Fibroblast of skin of left biceps (primary cell): ENCODE results near the gene SIRPA.

Experiments used
- DNase-seq, 2 experiments: peaks; one replicate each; pipeline ENCODE4 v3.0.0-alpha.2; 2013; ENCODE audit warnings: low read depth in 2 of 2

Gene SIRPA

DNA sequence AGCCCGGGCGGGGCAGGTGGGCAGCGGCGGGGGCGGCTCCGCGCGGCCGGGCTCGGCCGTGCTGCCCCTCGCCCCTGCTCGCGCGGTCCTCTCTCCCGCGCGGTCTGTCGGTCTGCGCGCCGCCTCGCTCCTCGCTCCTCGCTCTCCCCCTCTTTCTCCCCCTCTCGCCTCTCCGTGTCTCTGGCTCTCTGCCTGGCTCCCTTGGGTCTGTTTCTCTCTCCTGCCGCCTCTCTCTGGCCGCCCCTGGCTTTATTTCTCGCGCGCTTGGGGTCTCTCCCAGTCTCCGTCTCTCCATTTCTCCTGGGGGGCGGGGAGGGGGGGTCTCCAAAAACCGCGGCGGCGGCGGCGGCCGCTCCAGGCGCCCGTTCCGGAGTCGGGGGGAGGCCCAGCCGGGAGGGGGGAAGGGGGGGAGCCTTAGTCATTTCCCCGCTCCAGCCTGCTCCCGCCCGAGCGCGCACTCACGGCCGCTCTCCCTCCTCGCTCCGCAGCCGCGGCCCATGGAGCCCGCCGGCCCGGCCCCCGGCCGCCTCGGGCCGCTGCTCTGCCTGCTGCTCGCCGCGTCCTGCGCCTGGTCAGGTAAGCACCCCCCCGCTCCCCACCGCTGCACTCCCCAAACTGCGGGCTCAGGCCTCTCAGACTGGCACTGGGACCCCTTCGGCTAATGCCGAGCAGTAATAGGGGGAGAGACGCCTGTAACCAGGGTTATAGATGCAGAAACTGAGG, at the start of gene SIRPA:
TSS of gene SIRPA (plus strand) at position 457 of the 723 bp plus-strand sequence. CDS start at position 498, 41 bp downstream.
- peak; percentile 32 to 38 for DNase-seq

GRCh38 chr20:1845701-1846100, 49.5 kb upstream of the SIRPA start:
- DNase-seq, result no peak

DNA sequence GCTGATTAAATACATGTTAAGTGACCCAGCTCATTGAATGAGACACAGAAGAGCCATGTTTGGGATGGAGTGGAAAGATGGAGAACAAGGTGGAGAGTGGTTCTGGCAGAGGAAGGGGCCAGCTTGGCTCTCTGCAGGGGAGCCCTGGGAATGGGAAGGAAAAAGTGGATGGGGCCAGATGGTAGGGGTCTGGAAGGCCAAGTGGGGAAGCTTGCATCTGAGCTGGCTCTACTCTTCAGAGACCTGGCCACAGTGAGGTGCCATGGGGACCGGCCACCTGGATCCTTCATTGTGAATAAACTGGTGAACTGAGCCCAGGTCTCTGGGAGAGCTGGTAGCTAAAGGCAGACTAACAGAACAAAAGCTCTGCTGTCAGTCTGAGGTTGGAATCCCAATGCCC, 48.9 kb upstream of the SIRPA start:
- DNase-seq, result no peak

GRCh38 chr20:1846876-1847275, 48.3 kb upstream of the SIRPA start:
- no peak for DNase-seq

GRCh38 chr20:1847780-1848179, 47.4 kb upstream of the SIRPA start:
- no peak for DNase-seq

- no peak for DNase-seq
Observed at GRCh38 chr20:1848373-1848772, 46.8 kb upstream of the SIRPA start.

DNA sequence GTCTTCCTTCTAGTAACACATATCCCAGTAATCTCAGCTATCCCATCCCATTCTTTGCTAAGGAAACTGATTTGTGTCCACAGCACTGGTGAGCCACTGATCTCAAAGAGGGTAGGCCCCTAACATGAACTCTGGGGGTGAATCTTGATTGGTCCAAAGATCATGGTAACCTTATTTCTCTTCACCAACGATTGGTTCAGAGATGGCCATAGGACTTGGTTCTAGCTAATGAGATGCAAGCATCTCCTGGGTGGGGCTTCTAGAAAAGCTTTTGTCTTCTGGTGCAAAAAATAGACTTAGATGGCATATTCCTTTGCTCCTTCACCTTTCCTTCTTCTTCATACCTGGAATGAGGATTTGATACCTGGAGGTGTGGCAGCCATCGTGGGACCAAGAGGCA, 43.8 kb upstream of the SIRPA start:
- DNase-seq, result no peak

DNA sequence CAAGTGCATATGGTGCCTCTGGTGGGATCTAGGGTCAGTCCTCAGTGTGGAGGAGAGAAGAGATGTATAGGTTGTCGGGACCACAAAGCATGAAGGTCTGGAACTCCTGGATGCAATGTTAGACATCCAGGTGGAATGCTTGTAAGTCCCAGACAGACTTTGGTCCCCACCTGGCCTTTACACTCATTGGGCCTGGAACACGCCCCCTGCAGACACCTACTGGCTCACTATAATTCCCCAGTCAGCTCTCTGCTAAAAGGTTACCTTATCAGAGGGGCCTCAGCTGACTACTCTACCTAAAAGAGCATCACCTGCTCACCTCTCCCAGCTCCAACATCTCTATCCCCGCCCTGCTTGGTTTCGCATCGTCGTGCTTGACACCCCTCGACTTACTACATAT, 41.7 kb upstream of the SIRPA start:
- DNase-seq, result no peak

GRCh38 chr20:1854246-1854645, 41.0 kb upstream of the SIRPA start:
- DNase-seq, result no peak

DNA sequence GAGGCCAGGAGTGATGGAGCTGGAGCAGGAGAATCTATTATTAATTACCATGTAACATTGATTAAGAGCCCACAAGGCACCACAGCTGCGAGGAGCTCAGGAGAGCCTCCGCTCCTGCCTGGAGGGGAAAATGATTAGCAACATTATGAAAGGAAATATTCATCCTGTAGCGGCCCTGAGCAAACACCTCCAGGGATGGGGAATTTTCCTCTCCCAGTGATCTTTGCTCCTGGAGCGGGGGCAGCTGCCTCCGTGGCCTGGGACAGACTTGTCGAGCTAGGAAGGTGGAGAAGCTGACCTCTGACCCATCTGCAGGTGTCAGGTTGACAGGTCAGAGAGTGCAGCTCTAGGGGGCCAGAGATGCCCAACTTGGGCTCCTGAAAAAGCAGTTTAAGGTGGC, 40.1 kb upstream of the SIRPA start:
- no peak for DNase-seq

- DNase-seq, result no peak
Observed at GRCh38 chr20:1855690-1856089, 39.5 kb upstream of the SIRPA start.

- DNase-seq, result no peak
Observed at GRCh38 chr20:1856424-1856823, 38.8 kb upstream of the SIRPA start.

DNA sequence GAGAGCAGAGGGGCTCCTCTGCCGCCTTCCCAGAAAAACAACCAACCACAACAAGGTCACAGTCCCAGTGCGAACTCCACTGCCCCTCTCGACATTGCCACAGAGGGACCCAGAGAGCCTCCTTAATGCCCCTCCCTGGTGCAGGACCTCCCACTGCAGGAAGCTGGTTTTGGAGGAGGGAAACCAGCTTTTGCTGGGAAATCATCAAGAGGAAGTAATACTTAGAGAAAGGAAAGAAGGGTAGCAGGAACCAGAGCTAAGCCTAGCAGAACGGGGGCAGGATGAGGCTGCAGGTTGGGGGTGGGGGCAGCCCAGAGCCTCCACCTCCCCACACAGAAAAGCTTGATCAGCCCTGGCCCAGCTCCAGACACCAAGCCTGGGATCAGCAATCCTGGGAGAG, 37.7 kb upstream of the SIRPA start:
- no peak for DNase-seq

DNA sequence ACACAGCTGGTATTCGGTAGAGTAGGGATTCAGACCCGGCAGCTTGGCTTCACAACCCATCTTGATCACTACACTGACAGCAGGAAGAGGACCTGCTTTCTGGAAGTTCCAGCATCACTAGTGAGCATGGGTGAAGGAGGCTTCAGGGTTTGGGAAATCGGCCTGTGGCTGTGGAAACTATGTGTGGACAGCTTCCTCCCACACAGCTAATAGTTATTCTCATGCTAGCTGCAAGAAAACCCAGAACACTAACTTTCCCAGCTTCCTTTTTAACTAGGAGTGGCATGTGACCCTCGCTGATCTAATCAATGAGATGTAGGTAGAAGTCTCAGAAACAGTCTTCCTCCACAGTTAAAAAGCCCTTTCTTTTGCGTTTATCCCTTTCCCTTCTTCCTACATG, 36.3 kb upstream of the SIRPA start:
- DNase-seq, result no peak

DNA sequence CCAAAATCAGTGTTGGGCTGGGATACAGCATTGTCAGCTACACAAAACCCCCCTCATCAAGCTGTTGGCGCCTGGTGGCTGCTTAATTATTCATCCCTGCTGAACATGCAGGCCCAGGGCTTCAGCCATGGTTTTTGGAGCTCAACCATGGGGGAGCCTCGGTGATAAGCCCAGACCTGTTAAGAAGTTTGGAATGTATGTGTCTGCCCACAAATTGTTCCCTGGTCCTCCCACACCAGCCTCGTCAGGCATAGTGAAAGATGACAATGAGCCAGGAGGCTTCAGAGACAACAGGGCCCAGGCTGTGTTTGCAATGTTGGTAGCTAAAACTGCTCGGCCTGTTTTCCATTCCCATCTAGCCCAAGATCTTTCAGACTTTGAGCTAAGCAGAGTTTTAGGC, 34.8 kb upstream of the SIRPA start:
- DNase-seq, result peak in 1 of 2 experiments; percentile 47

DNA sequence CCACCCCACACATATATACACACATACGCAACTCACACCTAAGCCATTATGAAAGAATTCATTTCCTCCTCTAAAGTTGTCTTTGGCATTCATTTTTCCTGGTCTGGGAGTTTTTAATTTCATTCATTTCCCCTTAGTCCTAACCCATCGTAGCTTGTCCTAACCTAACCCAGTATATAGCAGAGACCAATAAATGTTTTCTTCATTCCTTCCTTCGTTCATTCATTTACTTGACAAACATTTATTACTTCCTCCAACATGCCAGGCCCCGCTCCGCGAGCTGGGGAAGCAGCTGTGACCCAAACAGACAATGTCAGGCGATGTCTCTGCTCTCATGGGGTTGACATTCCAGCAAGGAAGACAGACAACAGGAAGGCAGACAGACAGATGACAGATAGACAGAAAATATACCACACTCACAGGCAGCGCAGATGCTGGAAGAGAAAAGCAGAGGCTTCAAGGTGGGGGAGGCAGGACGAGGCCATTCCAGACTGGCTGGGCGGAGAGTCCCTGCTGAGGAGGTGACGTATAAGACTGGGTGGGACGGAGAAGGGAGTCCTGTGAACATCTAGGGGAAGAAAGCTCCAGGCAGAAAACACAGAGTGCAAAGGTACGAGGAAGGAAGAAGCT, 33.7 kb upstream of the SIRPA start:
- no peak for DNase-seq

- DNase-seq, result no peak
Observed at GRCh38 chr20:1861996-1862662, 33.1 kb upstream of the SIRPA start.

- no peak for DNase-seq
Observed at GRCh38 chr20:1862663-1863053, 32.5 kb upstream of the SIRPA start.

- DNase-seq, result no peak
Observed at GRCh38 chr20:1863296-1863695, 31.9 kb upstream of the SIRPA start.

GRCh38 chr20:1866834-1867233, 28.4 kb upstream of the SIRPA start:
- DNase-seq, result no peak

GRCh38 chr20:1867495-1868260, 27.5 kb upstream of the SIRPA start:
- no peak for DNase-seq

GRCh38 chr20:1868856-1869255, 26.4 kb upstream of the SIRPA start:
- no peak for DNase-seq
